ENCODE results near the gene PARK7. TPM values are rescaled to one million over a fixed set of nuclear protein-coding genes. Genes with fewer than 3 reads are reported as not detected.

The PARK7 gene
- total RNA-seq, 4 donors from 2014 or later: 40.4 to 103 (median 82.8) TPM

DNA sequence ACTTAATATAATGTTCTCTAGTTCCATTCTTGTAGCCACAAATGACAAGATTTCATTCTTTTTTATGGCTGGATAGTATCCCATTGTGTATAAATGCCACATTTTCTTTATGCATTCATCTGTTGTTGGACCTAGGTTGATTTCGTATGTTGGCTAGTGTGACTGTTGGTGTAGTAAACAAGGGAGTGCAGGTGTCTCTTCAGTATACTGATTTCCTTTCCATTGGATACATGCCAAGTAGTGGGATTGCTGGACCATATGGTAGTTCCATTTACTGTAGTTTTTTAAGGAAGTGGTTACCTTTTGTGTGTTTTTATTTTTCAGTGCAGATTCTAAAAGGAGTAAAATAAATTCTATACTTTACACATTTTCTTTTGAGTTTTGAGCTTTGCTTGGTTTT, 5.7 kb downstream of the PARK7 start:
- TF ChIP-seq, protein P1, sequence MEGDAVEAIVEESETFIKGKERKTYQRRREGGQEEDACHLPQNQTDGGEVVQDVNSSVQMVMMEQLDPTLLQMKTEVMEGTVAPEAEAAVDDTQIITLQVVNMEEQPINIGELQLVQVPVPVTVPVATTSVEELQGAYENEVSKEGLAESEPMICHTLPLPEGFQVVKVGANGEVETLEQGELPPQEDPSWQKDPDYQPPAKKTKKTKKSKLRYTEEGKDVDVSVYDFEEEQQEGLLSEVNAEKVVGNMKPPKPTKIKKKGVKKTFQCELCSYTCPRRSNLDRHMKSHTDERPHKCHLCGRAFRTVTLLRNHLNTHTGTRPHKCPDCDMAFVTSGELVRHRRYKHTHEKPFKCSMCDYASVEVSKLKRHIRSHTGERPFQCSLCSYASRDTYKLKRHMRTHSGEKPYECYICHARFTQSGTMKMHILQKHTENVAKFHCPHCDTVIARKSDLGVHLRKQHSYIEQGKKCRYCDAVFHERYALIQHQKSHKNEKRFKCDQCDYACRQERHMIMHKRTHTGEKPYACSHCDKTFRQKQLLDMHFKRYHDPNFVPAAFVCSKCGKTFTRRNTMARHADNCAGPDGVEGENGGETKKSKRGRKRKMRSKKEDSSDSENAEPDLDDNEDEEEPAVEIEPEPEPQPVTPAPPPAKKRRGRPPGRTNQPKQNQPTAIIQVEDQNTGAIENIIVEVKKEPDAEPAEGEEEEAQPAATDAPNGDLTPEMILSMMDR (IDR thresholded peaks at IDR 0.05): no peak
- TF ChIP-seq POLR2AphosphoS5 (IDR thresholded peaks at IDR 0.05) (no peak), POLR2A (IDR thresholded peaks at IDR 0.05) (no peak), EP300 (IDR thresholded peaks at IDR 0.05; ENCODE audit: low read depth) (no peak)
- Histone ChIP-seq H3K4me3 (no peak overlapping the region), H3K36me3 (peaks cover 0 to 60% (median 24%) of the 10 kb centered on the region in 4 donors), H3K27ac (no peak overlapping the region), H3K4me1 (peaks cover 8 to 26% (median 11%) of the 10 kb centered on the region in 4 donors), H3K9me3 (no peaks in the 10 kb centered on the region), H3K27me3 (no peaks in the 10 kb centered on the region)
- 0 to 46% methylated on average over 1 of the region's 1 CpG for WGBS, 2 donors (ENCODE audit: low coverage in 1 of 2)
- DNase-seq: no peak
- intact Hi-C loops (cut with DNase I; ENCODE audit: low total_unique reads) (no loop called here), in situ Hi-C loops (cut with MboI; ENCODE audit: low pct_ligation_motif_present in 1 of 4, low pct_unique_long_range_greater_than_20kb in 1 of 4, low sequenced_read_pairs in 3 of 4) (no loop called here)

DNA sequence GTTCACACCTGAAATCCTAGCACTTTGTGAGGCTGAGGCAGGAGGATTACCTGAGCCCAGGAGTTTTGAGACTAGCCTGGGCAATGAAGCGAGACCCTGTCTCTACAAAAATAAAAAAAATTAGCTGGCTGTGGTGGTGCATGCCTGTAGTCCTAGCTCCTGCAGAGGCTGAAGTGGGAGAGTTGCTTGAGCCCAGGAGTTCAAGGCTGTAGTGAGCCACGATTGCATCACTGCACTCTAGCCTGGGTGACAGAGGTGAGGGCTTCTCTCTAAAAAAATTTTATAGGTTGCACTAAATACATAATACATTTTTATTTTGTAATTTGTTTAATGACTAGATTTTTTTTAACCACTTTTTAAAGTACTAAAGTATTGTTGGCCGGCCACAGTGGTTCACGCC, 6.1 kb downstream of the PARK7 start:
- Histone ChIP-seq H3K9me3 (no peaks in the 10 kb centered on the region), H3K27ac (no peak overlapping the region), H3K27me3 (no peaks in the 10 kb centered on the region), H3K4me3 (no peak overlapping the region), H3K36me3 (peaks cover 0 to 61% (median 25%) of the 10 kb centered on the region in 4 donors), H3K4me1 (peaks cover 4 to 22% (median 8%) of the 10 kb centered on the region in 4 donors)
- in situ Hi-C loops (cut with MboI; ENCODE audit: low pct_ligation_motif_present in 1 of 4, low pct_unique_long_range_greater_than_20kb in 1 of 4, low sequenced_read_pairs in 3 of 4) (no loop called here), intact Hi-C loops (cut with DNase I; ENCODE audit: low total_unique reads) (no loop called here)
- 87 to 91% methylated on average over 4 of the region's 4 CpGs for WGBS, 2 donors (ENCODE audit: low coverage in 1 of 2)
- TF ChIP-seq POLR2AphosphoS5 (IDR thresholded peaks at IDR 0.05) (no peak), POLR2A (IDR thresholded peaks at IDR 0.05) (no peak), EP300 (IDR thresholded peaks at IDR 0.05; ENCODE audit: low read depth) (no peak)
- TF ChIP-seq, protein P1 (IDR thresholded peaks at IDR 0.05): no peak
- DNase-seq: no peak

DNA sequence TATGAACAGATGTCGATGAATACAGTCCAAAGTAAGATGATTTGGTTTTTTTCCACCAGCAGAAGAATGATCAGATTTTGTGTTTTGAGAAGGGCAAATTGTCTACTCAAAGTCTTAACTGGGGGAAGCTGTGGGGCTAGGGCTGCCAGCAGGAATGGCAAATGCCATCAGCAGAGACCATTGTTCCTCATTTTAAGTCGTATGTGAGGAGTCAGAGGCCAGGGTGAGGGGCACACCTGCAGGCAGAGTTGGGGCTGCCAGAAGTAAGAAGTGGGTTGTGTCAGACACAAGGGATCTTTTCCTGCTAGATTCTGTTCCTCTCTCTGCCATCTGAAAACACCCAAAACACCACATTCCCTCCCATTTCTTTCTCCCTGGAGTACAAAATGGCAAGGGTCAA, 8.7 kb downstream of the PARK7 start:
- Histone ChIP-seq H3K27ac (no peak overlapping the region), H3K9me3 (no peaks in the 10 kb centered on the region), H3K4me1 (peaks cover 0 to 9% (median 4%) of the 10 kb centered on the region in 4 donors), H3K36me3 (peaks cover 0 to 50% (median 21%) of the 10 kb centered on the region in 4 donors), H3K27me3 (no peaks in the 10 kb centered on the region), H3K4me3 (no peak overlapping the region)
- DNase-seq: no peak
- TF ChIP-seq POLR2A (IDR thresholded peaks at IDR 0.05) (no peak), POLR2AphosphoS5 (IDR thresholded peaks at IDR 0.05) (no peak), EP300 (IDR thresholded peaks at IDR 0.05; ENCODE audit: low read depth) (no peak)
- TF ChIP-seq, protein P1 (IDR thresholded peaks at IDR 0.05): no peak
- intact Hi-C loops (cut with DNase I; ENCODE audit: low total_unique reads) (no loop called here), in situ Hi-C loops (cut with MboI; ENCODE audit: low pct_ligation_motif_present in 1 of 4, low pct_unique_long_range_greater_than_20kb in 1 of 4, low sequenced_read_pairs in 3 of 4) (loop anchor here in 1 of 4 donors (10.0 kb wide), 1 partner anchor 345 kb away; the partner anchor contains the start of gene SLC45A1)
- WGBS, 2 donors (ENCODE audit: low coverage in 1 of 2): 87 to 90% methylated on average over 2 of the region's 2 CpGs

DNA sequence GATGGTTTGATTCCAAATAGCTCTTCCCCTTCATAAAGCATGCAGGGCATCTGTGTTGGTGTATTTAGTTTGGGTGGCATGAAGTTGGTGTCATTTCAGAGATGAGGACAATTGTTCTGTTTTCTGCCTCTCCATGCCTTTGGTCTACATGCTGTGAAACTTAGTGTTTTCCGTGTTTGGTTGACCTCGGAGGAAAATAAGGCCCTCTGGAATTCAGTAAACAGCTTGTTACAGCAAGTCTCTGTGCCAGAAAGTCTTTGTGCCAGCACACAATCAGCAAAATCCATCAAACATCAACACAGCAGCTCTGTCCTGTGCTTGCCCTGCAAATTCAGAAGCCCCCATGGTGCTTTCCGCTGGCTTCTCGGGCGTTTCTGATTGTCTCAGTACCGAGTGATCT, 9.5 kb downstream of the PARK7 start:
- Histone ChIP-seq H3K36me3 (peaks cover 0 to 44% (median 17%) of the 10 kb centered on the region in 4 donors), H3K9me3 (no peaks in the 10 kb centered on the region), H3K27me3 (no peaks in the 10 kb centered on the region), H3K27ac (no peak overlapping the region), H3K4me3 (no peak overlapping the region), H3K4me1 (peaks cover 0 to 9% (median 4%) of the 10 kb centered on the region in 4 donors)
- in situ Hi-C loops (cut with MboI; ENCODE audit: low pct_ligation_motif_present in 1 of 4, low pct_unique_long_range_greater_than_20kb in 1 of 4, low sequenced_read_pairs in 3 of 4): loop anchor here in 1 of 4 donors (10.0 kb wide), 1 partner anchor 344 kb away; the partner anchor contains the start of gene SLC45A1
- intact Hi-C loops (cut with DNase I; ENCODE audit: low total_unique reads): no loop called here
- 90 to 91% methylated on average over 4 to 6 of the region's 6 CpGs for WGBS, 2 donors (ENCODE audit: low coverage in 1 of 2)
- DNase-seq: no peak
- TF ChIP-seq, protein P1 (IDR thresholded peaks at IDR 0.05): no peak
- TF ChIP-seq POLR2AphosphoS5 (IDR thresholded peaks at IDR 0.05) (no peak), EP300 (IDR thresholded peaks at IDR 0.05; ENCODE audit: low read depth) (no peak), POLR2A (IDR thresholded peaks at IDR 0.05) (no peak)

All from transverse colon (tissue), 4 donors.